Keratinocyte (primary cell): ENCODE results near the gene CCDC97. TPM values are rescaled to one million over a fixed set of nuclear protein-coding genes. Genes with fewer than 3 reads are reported as not detected.

Source experiments
- DNase-seq: peaks from one replicate; pipeline ENCODE4 v3.0.0-alpha.2; 2011; ENCODE audit warnings: low read depth, missing footprints, low spot score
- FAIRE-seq: peaks from 2 replicates; lab custom pipeline; 2011; peaks lifted over from hg19 to GRCh38; lab: Jason Lieb, UNC
- H2AFZ ChIP-seq: 2 replicates; pipeline ENCODE4 v1.6.0; 2012; ENCODE audit warnings: low read length, control low read depth, inconsistent platforms; ENCODE audit not compliant: control insufficient read depth
- H3K27ac ChIP-seq: 2 replicates; pipeline ENCODE4 v1.5.1; 2011; ENCODE audit warnings: low read length; ENCODE audit not compliant: control insufficient read depth, insufficient read depth
- H3K27me3 ChIP-seq: 3 replicates; pipeline ENCODE4 v1.6.0; 2011; ENCODE audit warnings: low read length; ENCODE audit not compliant: control insufficient read depth, insufficient read depth; ENCODE audit errors: extremely low read depth
- H3K36me3 ChIP-seq, 2 experiments: 2 replicates in 1 of 2; 3 replicates in 1 of 2; pipeline ENCODE4 v1.5.1; 2011; ENCODE audit warnings: low read length in 2 of 2, mild to moderate bottlenecking in 1 of 2; ENCODE audit not compliant: control insufficient read depth in 2 of 2, insufficient read depth in 2 of 2; ENCODE audit errors: extremely low read depth in 1 of 2
- H3K4me1 ChIP-seq: 3 replicates; pipeline ENCODE4 v1.5.1; 2011; ENCODE audit warnings: low read length; ENCODE audit not compliant: control insufficient read depth, insufficient read depth; ENCODE audit errors: extremely low read depth
- H3K4me2 ChIP-seq: 3 replicates; pipeline ENCODE4 v1.6.0; 2011; ENCODE audit warnings: low read depth, low read length; ENCODE audit not compliant: control insufficient read depth, insufficient read depth; ENCODE audit errors: extremely low read depth
- H3K4me3 ChIP-seq, 3 experiments: fragments of 200-600 bp in 1 of 3; sonication (generic) in 1 of 3; 2 replicates in 2 of 3; 3 replicates in 1 of 3; pipeline ENCODE4 v1.5.1; 2011 to 2016; ENCODE audit warnings: low read length in 3 of 3, mild to moderate bottlenecking in 3 of 3, control low read depth in 2 of 3, inconsistent platforms in 1 of 3, low read depth in 1 of 3, mixed read lengths in 1 of 3, mixed run types in 1 of 3, moderate library complexity in 1 of 3; ENCODE audit not compliant: control insufficient read depth in 2 of 3, insufficient read depth in 2 of 3; ENCODE audit errors: extremely low read depth in 1 of 3
- H3K79me2 ChIP-seq: 2 replicates; pipeline ENCODE4 v1.6.0; 2012; ENCODE audit warnings: low read length; ENCODE audit not compliant: control insufficient read depth, insufficient read depth
- H3K9ac ChIP-seq: 3 replicates; pipeline ENCODE4 v1.6.0; 2011; ENCODE audit warnings: low read length; ENCODE audit not compliant: control insufficient read depth, insufficient read depth; ENCODE audit errors: extremely low read depth
- H3K9me1 ChIP-seq: 3 replicates; pipeline ENCODE4 v1.6.0; 2011; ENCODE audit warnings: low read length; ENCODE audit not compliant: control insufficient read depth, insufficient read depth; ENCODE audit errors: extremely low read depth
- H3K9me3 ChIP-seq: 2 replicates; pipeline ENCODE4 v1.5.1; 2012; ENCODE audit warnings: low read depth, low read length; ENCODE audit not compliant: control insufficient read depth
- H4K20me1 ChIP-seq: 3 replicates; pipeline ENCODE4 v1.6.0; 2011; ENCODE audit warnings: low read length; ENCODE audit not compliant: control insufficient read depth, insufficient read depth; ENCODE audit errors: extremely low read depth
- EZH2 ChIP-seq: IDR thresholded peaks from one replicate; pipeline ENCODE4 v1.6.1; 2012; ENCODE audit warnings: inconsistent platforms, mild to moderate bottlenecking, low read length, moderate library complexity
- dilution Hi-C: fragments of 300-500 bp; cut with MboI; formaldehyde crosslinking; loops from one replicate; pipeline ENCODE4 v1.7.0; 2020; ENCODE audit warnings: low sequenced_read_pairs; ENCODE audit not compliant: extremely low pct_ligation_motif_present
- polyA plus RNA-seq, 5 experiments: library from polyadenylated mRNA; depleted of rRNA in 3 of 5; stranded (reverse) in 3 of 5; stranded (forward) in 1 of 5; unstranded in 1 of 5; fragments of >200 nt; gene quantifications; 1 replicate in 1 of 5; 2 replicates in 3 of 5; 3 replicates in 1 of 5; pipeline versions ENCODE4 v1.2.1 to v1.2.3, GENCODE V29; 2011 to 2012; ENCODE audit warnings: missing spikeins in 2 of 5, low read depth in 1 of 5, low replicate concordance in 1 of 5
- TF ChIP-seq, protein P1 (sequence below), 3 experiments: IDR thresholded peaks in 1 of 3; conservative IDR thresholded peaks in 1 of 3; optimal IDR thresholded peaks in 1 of 3; 2 replicates in 2 of 3; 3 replicates in 1 of 3; pipeline versions ENCODE3 to v1.5.1; 2011; ENCODE audit warnings: low read length in 3 of 3, mild to moderate bottlenecking in 3 of 3, moderate library complexity in 2 of 3, control low read depth in 1 of 3, inconsistent platforms in 1 of 3; ENCODE audit not compliant: insufficient read depth in 2 of 3; ENCODE audit errors: extremely low read depth in 1 of 3

CCDC97 gene
- polyA plus RNA-seq, 1 donor (not counting 4 experiments of a cell fraction or from before 2014, with no cell fraction given) = 6.8 TPM

DNA sequence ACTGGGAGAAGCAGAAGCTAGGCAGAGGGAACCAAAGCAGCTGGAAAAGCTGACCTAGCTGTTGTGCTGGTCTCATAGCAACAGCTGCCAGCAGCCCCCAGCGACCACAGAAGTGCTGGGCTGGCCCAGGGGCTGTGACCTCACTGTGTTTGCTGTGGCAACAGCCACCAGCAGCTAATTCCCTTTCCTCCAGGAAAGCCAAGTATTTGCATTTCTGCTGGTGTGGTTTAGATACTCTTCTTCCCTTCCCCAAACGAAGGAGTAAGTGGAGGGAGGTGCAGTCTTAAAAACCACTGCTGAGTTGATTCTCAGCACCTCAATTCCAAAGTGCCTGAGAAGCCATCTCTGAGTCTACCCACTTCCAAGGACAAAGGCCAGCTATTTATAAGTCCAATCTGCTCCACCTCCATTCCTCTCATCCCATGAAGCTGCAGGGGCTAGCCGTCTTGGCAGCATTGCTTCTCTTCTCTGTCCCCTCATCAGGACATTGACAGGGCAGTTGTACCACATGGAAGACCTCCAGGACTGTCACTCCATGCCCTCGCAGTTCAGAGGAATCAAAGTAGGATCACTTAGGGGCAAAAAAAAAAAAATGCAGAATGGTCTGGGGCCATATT lies 11.5 kb upstream of the CCDC97 start:
- H3K27ac ChIP-seq = no peak overlapping the region
- no peak for FAIRE-seq
- H3K9me1 ChIP-seq = no peaks in the 10 kb centered on the region
- H3K27me3 ChIP-seq = no peaks in the 10 kb centered on the region
- H3K36me3 ChIP-seq = peaks cover 65 to 68% of the 10 kb centered on the region in 2 experiments
- peaks cover 11% of the 10 kb centered on the region for H3K4me1 ChIP-seq
- H3K9me3 ChIP-seq = no peaks in the 10 kb centered on the region
- H3K9ac ChIP-seq = no peak overlapping the region
- no peak overlapping the region for H2AFZ ChIP-seq
- no peak for DNase-seq
- dilution Hi-C loops = no loop called here
- TF ChIP-seq EZH2 = no peak
- TF ChIP-seq, protein P1, sequence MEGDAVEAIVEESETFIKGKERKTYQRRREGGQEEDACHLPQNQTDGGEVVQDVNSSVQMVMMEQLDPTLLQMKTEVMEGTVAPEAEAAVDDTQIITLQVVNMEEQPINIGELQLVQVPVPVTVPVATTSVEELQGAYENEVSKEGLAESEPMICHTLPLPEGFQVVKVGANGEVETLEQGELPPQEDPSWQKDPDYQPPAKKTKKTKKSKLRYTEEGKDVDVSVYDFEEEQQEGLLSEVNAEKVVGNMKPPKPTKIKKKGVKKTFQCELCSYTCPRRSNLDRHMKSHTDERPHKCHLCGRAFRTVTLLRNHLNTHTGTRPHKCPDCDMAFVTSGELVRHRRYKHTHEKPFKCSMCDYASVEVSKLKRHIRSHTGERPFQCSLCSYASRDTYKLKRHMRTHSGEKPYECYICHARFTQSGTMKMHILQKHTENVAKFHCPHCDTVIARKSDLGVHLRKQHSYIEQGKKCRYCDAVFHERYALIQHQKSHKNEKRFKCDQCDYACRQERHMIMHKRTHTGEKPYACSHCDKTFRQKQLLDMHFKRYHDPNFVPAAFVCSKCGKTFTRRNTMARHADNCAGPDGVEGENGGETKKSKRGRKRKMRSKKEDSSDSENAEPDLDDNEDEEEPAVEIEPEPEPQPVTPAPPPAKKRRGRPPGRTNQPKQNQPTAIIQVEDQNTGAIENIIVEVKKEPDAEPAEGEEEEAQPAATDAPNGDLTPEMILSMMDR (optimal IDR thresholded peaks at IDR 0.05 in 1 of 3, IDR thresholded peaks at IDR 0.05 in 1 of 3, conservative IDR thresholded peaks at IDR 0.05 in 1 of 3; ENCODE audit: extremely low read depth in 1 of 3, insufficient read depth in 2 of 3, low read length in 3 of 3) = no peak
- H4K20me1 ChIP-seq = peaks cover 13% of the 10 kb centered on the region
- H3K79me2 ChIP-seq = peaks cover 2% of the 10 kb centered on the region
- H3K4me3 ChIP-seq = no peak overlapping the region
- no peak overlapping the region for H3K4me2 ChIP-seq

DNA sequence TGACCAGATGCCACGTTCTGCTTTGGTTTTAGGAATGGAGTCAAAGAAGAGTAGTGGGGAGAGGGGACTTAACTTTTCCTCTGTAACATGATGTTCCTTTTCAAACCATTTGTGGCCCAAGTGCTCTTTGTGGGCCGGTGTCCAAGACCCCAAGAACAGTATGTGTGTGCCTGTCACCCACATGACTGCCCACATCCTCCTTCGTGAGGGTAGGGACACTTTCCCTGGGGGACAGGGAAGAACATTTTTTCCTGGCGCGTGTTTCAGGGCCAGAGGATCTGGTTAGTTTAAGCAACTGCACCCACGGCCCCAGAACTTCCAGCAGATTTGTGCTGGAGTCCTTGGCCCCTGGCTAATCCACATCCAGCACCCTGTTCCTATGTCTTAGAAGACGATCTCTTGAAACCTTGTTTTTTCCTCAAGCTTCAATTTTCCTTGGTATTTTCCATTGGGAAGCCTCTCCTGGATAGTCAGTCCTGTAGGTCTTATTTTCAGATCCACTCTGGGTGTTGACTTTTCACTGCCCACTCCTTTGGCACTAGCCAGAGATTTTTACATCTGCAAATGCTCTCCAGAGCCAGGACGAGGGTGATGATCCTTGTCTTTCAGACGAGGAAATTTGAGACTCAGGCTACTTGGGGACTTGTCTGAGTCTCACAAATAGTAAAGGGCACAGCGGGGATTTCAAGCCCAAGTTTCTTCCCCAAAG lies 10.8 kb upstream of the CCDC97 start:
- no peaks in the 10 kb centered on the region for H3K9me1 ChIP-seq
- no peak overlapping the region for H3K4me2 ChIP-seq
- H3K4me1 ChIP-seq = peaks cover 11% of the 10 kb centered on the region
- H3K9ac ChIP-seq = no peak overlapping the region
- H3K9me3 ChIP-seq = no peaks in the 10 kb centered on the region
- peaks cover 2% of the 10 kb centered on the region for H3K79me2 ChIP-seq
- peaks cover 13% of the 10 kb centered on the region for H4K20me1 ChIP-seq
- TF ChIP-seq, protein P1 (optimal IDR thresholded peaks at IDR 0.05 in 1 of 3, IDR thresholded peaks at IDR 0.05 in 1 of 3, conservative IDR thresholded peaks at IDR 0.05 in 1 of 3; ENCODE audit: extremely low read depth in 1 of 3, insufficient read depth in 2 of 3, low read length in 3 of 3) = no peak
- TF ChIP-seq EZH2 = no peak
- dilution Hi-C loops = no loop called here
- FAIRE-seq (no peak), DNase-seq (no peak)
- no peak overlapping the region for H3K27ac ChIP-seq
- peaks cover 68 to 72% of the 10 kb centered on the region in 2 experiments for H3K36me3 ChIP-seq
- H2AFZ ChIP-seq = no peak overlapping the region
- no peaks in the 10 kb centered on the region for H3K27me3 ChIP-seq
- no peak overlapping the region for H3K4me3 ChIP-seq
